Fibroblast of lung (primary cell): ENCODE results near the gene OOSP1. TPM values are rescaled to one million over a fixed set of nuclear protein-coding genes. Genes with fewer than 3 reads are reported as not detected.

Experiments
- DNase-seq, 2 donors: peaks; one replicate each; pipeline versions ENCODE4 v3.0.0 to v3.0.0-alpha.2; 2010; ENCODE audit warnings: low read depth in 2 of 2
- H2AFZ ChIP-seq: 2 replicates; pipeline ENCODE4 v1.5.1; 2012; ENCODE audit warnings: low read length, control low read depth, inconsistent platforms
- H3K27ac ChIP-seq: 2 replicates; pipeline ENCODE4 v1.5.1; 2011; ENCODE audit warnings: low read length, control low read depth; ENCODE audit not compliant: insufficient read depth
- H3K27me3 ChIP-seq: 2 replicates; pipeline ENCODE4 v1.5.1; 2011; ENCODE audit warnings: mild to moderate bottlenecking, low read length; ENCODE audit not compliant: control insufficient read depth, insufficient read depth
- H3K36me3 ChIP-seq: 2 replicates; pipeline ENCODE4 v1.5.1; 2011; ENCODE audit warnings: low read length; ENCODE audit not compliant: control insufficient read depth, insufficient read depth
- H3K4me1 ChIP-seq: 2 replicates; pipeline ENCODE4 v1.5.1; 2011; ENCODE audit warnings: low read length; ENCODE audit not compliant: control insufficient read depth, insufficient read depth; ENCODE audit errors: extremely low read depth
- H3K4me2 ChIP-seq: 2 replicates; pipeline ENCODE4 v1.5.1; 2011; ENCODE audit warnings: low read length, control low read depth; ENCODE audit not compliant: insufficient read depth; ENCODE audit errors: extremely low read depth
- H3K4me3 ChIP-seq, 4 experiments: fragments of 200-600 bp in 1 of 4; sonication (generic) in 1 of 4; replicated peaks in 1 of 4; 2 replicates each; pipeline ENCODE4 v1.5.1; 2011 to 2016; ENCODE audit warnings: low read length in 4 of 4, low read depth in 3 of 4, mild to moderate bottlenecking in 3 of 4, control low read depth in 2 of 4, inconsistent platforms in 1 of 4, mixed read lengths in 1 of 4; ENCODE audit not compliant: insufficient read depth in 1 of 4; ENCODE audit errors: control extremely low read depth in 1 of 4
- H3K79me2 ChIP-seq: 2 replicates; pipeline ENCODE4 v1.5.1; 2012; ENCODE audit warnings: mild to moderate bottlenecking, low read length, inconsistent platforms; ENCODE audit not compliant: control insufficient read depth, insufficient read depth
- H3K9ac ChIP-seq: 2 replicates; pipeline ENCODE4 v1.5.1; 2011; ENCODE audit warnings: mild to moderate bottlenecking, low read length, control low read depth; ENCODE audit not compliant: insufficient read depth
- H3K9me3 ChIP-seq: 2 replicates; pipeline ENCODE4 v1.5.1; 2012; ENCODE audit warnings: low read depth, low read length; ENCODE audit not compliant: control insufficient read depth, insufficient read depth
- H4K20me1 ChIP-seq: 2 replicates; pipeline ENCODE4 v1.5.1; 2011; ENCODE audit warnings: low read length; ENCODE audit not compliant: control insufficient read depth, insufficient read depth; ENCODE audit errors: extremely low read depth
- CTCF ChIP-seq, 2 donors: IDR thresholded peaks in 1 of 2; conservative IDR thresholded peaks in 1 of 2; 1 replicate in 1 of 2; 2 replicates in 1 of 2; pipeline ENCODE4 v1.5.1; 2011 to 2012; ENCODE audit warnings: low read length in 2 of 2, control low read depth in 1 of 2, inconsistent platforms in 1 of 2, low read depth in 1 of 2, mild to moderate bottlenecking in 1 of 2
- EZH2 ChIP-seq: IDR thresholded peaks from 2 replicates; pipeline ENCODE4 v1.5.1; 2012; ENCODE audit warnings: low read length, control low read depth, mild to moderate bottlenecking; ENCODE audit errors: missing control alignments
- polyA plus RNA-seq, 2 donors: library from polyadenylated mRNA; depleted of rRNA in 1 of 2; stranded (reverse) in 1 of 2; unstranded in 1 of 2; fragments of >200 nt; gene quantifications; 2 replicates each; pipeline ENCODE4 v1.2.1, GENCODE V29; 2011 to 2012; ENCODE audit warnings: missing spikeins in 1 of 2
- total RNA-seq: library from RNA; depleted of rRNA; stranded (reverse); fragments of >200 nt; gene quantifications from 2 replicates; pipeline ENCODE4 v1.2.1, GENCODE V29; 2014

The OOSP1 gene
- total and polyA plus RNA-seq, 2 donors (not counting 1 experiment from before 2014, with no cell fraction given), result not detected

- Histone ChIP-seq H2AFZ (no peak overlapping the region), H3K36me3 (no peaks in the 10 kb centered on the region), H3K79me2 (no peaks in the 10 kb centered on the region), H3K4me3 (no peak overlapping the region), H3K27me3 (no peaks in the 10 kb centered on the region), H3K4me2 (no peak overlapping the region), H3K4me1 (no peaks in the 10 kb centered on the region), H4K20me1 (no peaks in the 10 kb centered on the region), H3K27ac (no peak overlapping the region), H3K9me3 (no peaks in the 10 kb centered on the region), H3K9ac (no peak overlapping the region)
- no peak for DNase-seq
- TF ChIP-seq EZH2 (no peak), CTCF (conservative IDR thresholded peaks at IDR 0.05 in 1 of 2, IDR thresholded peaks at IDR 0.05 in 1 of 2; ENCODE audit: low read depth in 1 of 2, low read length in 2 of 2) (no peak)
These were observed 45.0 kb downstream of the OOSP1 start for GRCh38 chr11:59983212-59983611.

- no peak overlapping the region for H3K4me2 ChIP-seq
These were observed 46.1 kb downstream of the OOSP1 start for GRCh38 chr11:59984368-59984767.

GRCh38 chr11:59990421-59990820 lies 52.2 kb downstream of the OOSP1 start:
- Histone ChIP-seq H3K4me2 (no peak overlapping the region), H3K36me3 (no peaks in the 10 kb centered on the region), H4K20me1 (no peaks in the 10 kb centered on the region), H3K4me3 (no peak overlapping the region), H3K4me1 (no peaks in the 10 kb centered on the region), H3K9ac (no peak overlapping the region), H3K9me3 (no peaks in the 10 kb centered on the region), H3K79me2 (no peaks in the 10 kb centered on the region), H3K27me3 (no peaks in the 10 kb centered on the region), H3K27ac (no peak overlapping the region), H2AFZ (no peak overlapping the region)
- DNase-seq, result no peak
- no peak for TF ChIP-seq CTCF (conservative IDR thresholded peaks at IDR 0.05 in 1 of 2, IDR thresholded peaks at IDR 0.05 in 1 of 2; ENCODE audit: low read depth in 1 of 2, low read length in 2 of 2)
- no peak for TF ChIP-seq EZH2

More at GRCh38 chr11:59984368-59984767, 46.1 kb downstream of the OOSP1 start:
- no peak overlapping the region for H3K27ac ChIP-seq
- TF ChIP-seq CTCF (conservative IDR thresholded peaks at IDR 0.05 in 1 of 2, IDR thresholded peaks at IDR 0.05 in 1 of 2; ENCODE audit: low read depth in 1 of 2, low read length in 2 of 2) (no peak), EZH2 (no peak)
- H3K36me3 ChIP-seq, result no peaks in the 10 kb centered on the region
- no peaks in the 10 kb centered on the region for H3K9me3 ChIP-seq
- no peak overlapping the region for H3K9ac ChIP-seq
- no peaks in the 10 kb centered on the region for H3K4me1 ChIP-seq
- no peaks in the 10 kb centered on the region for H3K27me3 ChIP-seq
- H3K79me2 ChIP-seq, result no peaks in the 10 kb centered on the region
- H3K4me3 ChIP-seq, result no peak overlapping the region
- DNase-seq, result no peak
- H2AFZ ChIP-seq, result no peak overlapping the region
- no peaks in the 10 kb centered on the region for H4K20me1 ChIP-seq
